WI38 (cell line): ENCODE results near the gene USHBP1.

ENCODE experiments used
- H3K4me3 ChIP-seq: 2 replicates; pipeline ENCODE4 v1.5.1; 2011; ENCODE audit warnings: low read depth, mild to moderate bottlenecking, control low read depth, low read length
- TF ChIP-seq, protein P1 (sequence below): IDR thresholded peaks from 2 replicates; pipeline ENCODE4 v1.5.1; 2012; ENCODE audit warnings: low read depth, mild to moderate bottlenecking, control low read depth, low read length

Gene USHBP1

DNA sequence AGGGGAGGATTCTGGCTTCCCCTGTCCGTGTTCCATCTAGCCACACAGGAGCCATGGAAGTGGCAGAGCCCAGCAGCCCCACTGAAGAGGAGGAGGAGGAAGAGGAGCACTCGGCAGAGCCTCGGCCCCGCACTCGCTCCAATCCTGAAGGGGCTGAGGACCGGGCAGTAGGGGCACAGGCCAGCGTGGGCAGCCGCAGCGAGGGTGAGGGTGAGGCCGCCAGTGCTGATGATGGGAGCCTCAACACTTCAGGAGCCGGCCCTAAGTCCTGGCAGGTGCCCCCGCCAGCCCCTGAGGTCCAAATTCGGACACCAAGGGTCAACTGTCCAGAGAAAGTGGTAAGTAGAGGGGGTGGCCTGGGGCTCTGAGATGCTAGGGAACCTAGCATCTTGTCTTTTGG, 4.2 kb upstream of the USHBP1 start:
- no peak overlapping the region for H3K4me3 ChIP-seq
- TF ChIP-seq, protein P1, sequence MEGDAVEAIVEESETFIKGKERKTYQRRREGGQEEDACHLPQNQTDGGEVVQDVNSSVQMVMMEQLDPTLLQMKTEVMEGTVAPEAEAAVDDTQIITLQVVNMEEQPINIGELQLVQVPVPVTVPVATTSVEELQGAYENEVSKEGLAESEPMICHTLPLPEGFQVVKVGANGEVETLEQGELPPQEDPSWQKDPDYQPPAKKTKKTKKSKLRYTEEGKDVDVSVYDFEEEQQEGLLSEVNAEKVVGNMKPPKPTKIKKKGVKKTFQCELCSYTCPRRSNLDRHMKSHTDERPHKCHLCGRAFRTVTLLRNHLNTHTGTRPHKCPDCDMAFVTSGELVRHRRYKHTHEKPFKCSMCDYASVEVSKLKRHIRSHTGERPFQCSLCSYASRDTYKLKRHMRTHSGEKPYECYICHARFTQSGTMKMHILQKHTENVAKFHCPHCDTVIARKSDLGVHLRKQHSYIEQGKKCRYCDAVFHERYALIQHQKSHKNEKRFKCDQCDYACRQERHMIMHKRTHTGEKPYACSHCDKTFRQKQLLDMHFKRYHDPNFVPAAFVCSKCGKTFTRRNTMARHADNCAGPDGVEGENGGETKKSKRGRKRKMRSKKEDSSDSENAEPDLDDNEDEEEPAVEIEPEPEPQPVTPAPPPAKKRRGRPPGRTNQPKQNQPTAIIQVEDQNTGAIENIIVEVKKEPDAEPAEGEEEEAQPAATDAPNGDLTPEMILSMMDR: no peak

DNA sequence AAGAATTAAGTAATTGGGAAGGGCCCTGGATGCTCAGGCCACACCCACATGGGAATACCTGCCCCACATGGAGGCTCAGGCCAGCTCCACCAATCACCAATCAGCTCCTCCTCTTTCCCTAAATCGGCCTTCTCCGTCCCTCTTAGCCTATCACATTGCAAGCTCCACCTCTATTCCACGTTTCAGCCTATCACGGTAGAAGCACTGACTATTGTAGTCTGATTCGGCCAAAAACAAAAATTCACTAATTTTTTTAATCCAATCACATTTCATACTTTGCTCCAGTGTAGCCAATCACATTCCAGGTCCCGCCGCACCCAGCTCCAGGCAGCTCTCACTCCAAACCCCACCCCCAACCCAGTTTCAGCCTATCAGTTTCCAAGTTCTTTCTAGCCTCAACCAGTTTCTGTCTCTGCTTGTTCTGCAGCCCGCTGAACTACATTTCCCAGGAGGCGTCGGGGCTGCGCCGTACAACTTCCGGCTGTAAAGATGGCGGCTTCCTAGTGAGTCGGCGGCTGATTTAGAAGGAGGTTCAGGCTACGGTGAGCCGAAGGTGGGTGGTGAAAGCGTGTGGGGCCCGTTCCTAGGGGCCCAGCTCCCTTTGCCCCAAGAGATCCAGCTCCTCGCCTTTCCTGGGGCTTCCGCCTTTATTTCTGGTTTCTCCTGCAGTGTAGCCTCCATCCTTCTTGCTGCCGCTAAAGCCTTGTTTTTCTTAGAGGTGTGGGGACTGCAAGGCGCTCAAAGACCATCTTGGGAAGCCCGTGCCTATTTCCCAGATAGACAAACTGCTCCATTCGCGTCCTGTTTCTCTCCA, 2.6 kb upstream of the USHBP1 start, which contains the start of gene BABAM1:
Gene BABAM1, plus strand, starts transcription at position 469 of the 814 bp plus-strand sequence. CDS start 1,364 bp downstream, outside the sequence.
- H3K4me3 ChIP-seq: peak within 1 kb of the TSS; percentile 100
- TF ChIP-seq, protein P1: no peak

DNA sequence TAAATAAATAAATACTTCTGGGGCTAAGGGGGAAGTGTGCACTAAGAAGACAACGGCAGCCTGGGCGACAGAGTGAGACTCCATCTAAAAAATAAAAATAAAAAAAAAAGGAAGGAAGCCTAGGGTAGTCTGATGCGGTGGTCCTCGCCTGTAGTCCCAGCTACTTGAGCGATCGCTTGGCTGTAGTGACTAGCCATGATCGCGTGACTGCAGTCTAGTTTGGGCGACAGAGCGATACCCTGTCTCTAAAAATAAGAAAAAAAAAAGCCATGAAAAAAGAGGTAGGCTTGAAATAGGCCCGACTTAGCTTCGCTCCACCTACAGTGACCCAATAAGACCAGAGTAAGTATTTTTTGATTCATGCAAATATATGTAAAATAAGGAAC, 2.0 kb upstream of the USHBP1 start:
- TF ChIP-seq, protein P1: no peak
- no peak overlapping the region for H3K4me3 ChIP-seq

DNA sequence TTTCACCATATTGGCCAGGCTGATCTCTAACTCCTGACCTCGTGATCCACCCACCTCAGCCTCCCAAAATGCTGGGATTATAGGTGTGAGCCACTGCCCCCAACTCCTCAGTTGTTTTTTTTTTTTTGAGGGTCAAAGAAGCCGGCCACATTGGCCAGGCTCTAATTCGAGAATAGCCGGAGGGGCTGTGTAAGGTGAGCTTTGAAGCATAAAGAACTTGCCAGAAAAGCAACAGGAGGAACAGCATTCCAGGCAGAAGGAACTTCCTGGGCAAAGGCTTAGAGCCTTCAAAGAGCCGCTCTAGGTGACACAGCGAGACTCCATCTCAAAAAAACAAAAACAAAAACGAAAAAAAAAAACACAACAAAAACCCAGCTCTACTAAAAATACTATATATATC, 1.5 kb upstream of the USHBP1 start:
- TF ChIP-seq, protein P1: no peak
- H3K4me3 ChIP-seq: no peak overlapping the region

DNA sequence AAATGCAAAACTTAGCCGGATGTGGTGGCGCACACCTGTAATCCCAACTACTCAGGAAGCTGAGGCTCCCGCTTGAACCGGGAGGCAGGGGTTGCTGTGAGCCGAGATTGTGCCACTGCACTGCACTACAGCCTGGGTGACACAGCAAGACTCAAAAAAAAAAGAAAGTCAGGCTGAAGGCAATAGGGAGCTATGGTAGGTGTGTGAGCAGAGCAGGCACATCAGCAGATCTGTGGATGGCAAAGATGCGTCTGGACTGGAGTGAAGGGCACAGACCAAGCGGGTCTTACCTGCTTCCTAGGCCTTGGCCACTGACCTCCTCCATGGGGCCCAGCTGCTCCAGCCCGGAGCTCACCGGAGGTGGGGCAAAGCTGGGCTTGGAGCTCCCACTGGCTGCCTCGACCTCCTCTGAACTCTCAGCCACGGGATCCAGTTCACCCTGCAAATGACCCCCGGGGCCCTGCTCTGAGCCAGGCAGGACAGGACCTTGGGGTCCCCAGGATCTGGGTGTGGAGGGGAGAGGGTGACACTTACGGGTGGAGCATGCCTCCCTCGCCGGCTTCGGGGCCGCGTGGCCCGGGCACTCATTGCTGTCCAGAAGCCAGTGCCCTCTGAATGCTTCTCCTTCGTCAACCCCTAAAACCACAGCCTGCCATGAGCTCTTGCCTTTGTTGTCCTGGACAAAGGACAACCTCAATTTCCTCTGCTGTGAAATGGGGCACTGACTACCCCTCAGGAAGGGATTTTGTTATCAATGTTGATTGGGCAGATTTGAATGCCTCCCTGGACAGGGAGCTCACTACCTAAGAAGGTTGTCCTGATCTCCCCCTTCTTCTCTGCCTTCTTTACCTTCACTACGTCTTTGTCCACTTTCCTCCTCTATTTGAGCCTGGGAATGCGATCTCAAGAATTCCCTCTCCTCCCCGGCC, 569 bp downstream of the USHBP1 start:
- H3K4me3 ChIP-seq: no peak overlapping the region
- TF ChIP-seq, protein P1: no peak

DNA sequence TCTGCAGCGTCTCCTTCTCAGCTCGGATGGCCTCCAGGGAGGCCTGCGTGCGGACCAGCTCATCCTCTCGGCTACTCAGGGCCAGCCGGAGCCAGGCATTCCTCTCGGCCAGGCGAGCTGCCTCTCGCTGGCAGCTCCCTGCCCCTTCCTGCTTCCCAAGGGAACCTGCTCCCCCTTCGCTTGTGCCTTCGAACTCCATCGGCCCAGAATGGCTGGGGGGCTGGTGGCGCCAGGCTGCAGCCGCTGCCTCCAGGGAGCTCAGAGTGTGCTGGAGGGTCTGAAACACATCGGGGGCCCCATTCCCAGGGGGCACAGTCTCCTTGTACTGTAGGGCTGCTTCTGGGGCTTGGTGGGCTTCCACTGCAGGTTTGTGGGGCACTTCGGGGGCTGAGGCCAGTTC, 2.0 kb downstream of the USHBP1 start:
- no peak overlapping the region for H3K4me3 ChIP-seq
- TF ChIP-seq, protein P1: no peak

DNA sequence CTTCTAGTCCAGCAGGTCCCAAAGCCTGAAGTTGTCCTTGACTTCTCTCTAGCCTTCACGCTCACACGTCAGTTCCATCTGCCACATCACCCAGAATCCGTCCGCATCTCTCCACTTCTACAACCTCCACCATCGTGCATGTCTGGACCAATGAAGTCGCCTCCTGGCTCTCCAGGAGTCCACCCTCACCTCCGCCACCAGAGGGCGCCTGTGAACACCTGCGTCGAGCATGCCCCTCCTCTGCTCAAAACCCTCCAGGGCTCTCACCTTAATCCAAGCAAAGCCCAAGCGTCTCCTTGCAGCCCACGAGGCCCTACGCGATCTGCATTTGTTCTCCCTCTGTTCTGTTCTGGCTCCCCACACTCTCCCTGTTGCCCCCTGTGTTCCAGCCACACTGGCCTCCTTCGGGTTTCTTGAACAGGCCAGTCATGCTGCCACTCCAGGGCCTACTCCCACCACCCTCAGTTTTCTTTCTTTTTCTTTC, 3.7 kb downstream of the USHBP1 start:
- no peak overlapping the region for H3K4me3 ChIP-seq
- TF ChIP-seq, protein P1: peak; percentile 76
